Osteoblast (primary cell): ENCODE data around the gene CAPN5. TPM values are rescaled to one million over a fixed set of nuclear protein-coding genes. Genes with fewer than 3 reads are reported as not detected.

Experiments
- DNase-seq: peaks from one replicate; pipeline ENCODE4 v3.0.0; 2011; ENCODE audit warnings: low spot score, mixed read lengths; ENCODE audit not compliant: insufficient read length; ENCODE audit errors: missing footprints
- H2AFZ ChIP-seq: 2 replicates; pipeline ENCODE4 v1.6.0; 2011; ENCODE audit warnings: mild to moderate bottlenecking, low read length
- H3K27ac ChIP-seq: 2 replicates; pipeline ENCODE4 v1.5.1; 2011; ENCODE audit warnings: mild to moderate bottlenecking, low read depth, low read length, moderate library complexity
- H3K27me3 ChIP-seq: 2 replicates; pipeline ENCODE4 v1.6.0; 2012; ENCODE audit warnings: mild to moderate bottlenecking, control low read depth, inconsistent platforms, low read length, moderate library complexity; ENCODE audit not compliant: insufficient read depth
- H3K36me3 ChIP-seq: 2 replicates; pipeline ENCODE4 v1.5.1; 2011; ENCODE audit warnings: mild to moderate bottlenecking, low read length, control low read depth, moderate library complexity; ENCODE audit not compliant: insufficient read depth
- H3K4me1 ChIP-seq: 2 replicates; pipeline ENCODE4 v1.5.1; 2011; ENCODE audit warnings: mild to moderate bottlenecking, low read length, control low read depth, moderate library complexity; ENCODE audit not compliant: insufficient read depth
- H3K4me2 ChIP-seq: 2 replicates; pipeline ENCODE4 v1.6.0; 2011; ENCODE audit warnings: mild to moderate bottlenecking, low read length; ENCODE audit not compliant: insufficient read depth
- H3K4me3 ChIP-seq: fragments of 200-600 bp; sonication (generic); 3 replicates; pipeline ENCODE4 v1.5.1; 2012; ENCODE audit warnings: mild to moderate bottlenecking, low read length, inconsistent platforms; ENCODE audit not compliant: insufficient read depth
- H3K79me2 ChIP-seq: 2 replicates; pipeline ENCODE4 v1.6.0; 2012; ENCODE audit warnings: mild to moderate bottlenecking, low read length, control low read depth, inconsistent platforms; ENCODE audit not compliant: insufficient read depth
- H3K9me3 ChIP-seq: 2 replicates; pipeline ENCODE4 v1.5.1; 2011; ENCODE audit warnings: low read depth, low read length, control low read depth
- H4K20me1 ChIP-seq: 2 replicates; pipeline ENCODE4 v1.6.0; 2012; ENCODE audit warnings: mild to moderate bottlenecking, low read length, control low read depth; ENCODE audit not compliant: insufficient read depth
- CTCF ChIP-seq: IDR thresholded peaks from 2 replicates; pipeline ENCODE4 v1.5.1; 2011; ENCODE audit warnings: mild to moderate bottlenecking, low read depth, low read length, moderate library complexity; ENCODE audit errors: extremely low read depth
- total RNA-seq: library from RNA; depleted of rRNA; stranded (reverse); fragments of >200 nt; gene quantifications from 2 replicates; pipeline ENCODE4 v1.2.3, GENCODE V29; 2012

CAPN5 gene
- total RNA-seq, 1 donor: 6.5 TPM

DNA sequence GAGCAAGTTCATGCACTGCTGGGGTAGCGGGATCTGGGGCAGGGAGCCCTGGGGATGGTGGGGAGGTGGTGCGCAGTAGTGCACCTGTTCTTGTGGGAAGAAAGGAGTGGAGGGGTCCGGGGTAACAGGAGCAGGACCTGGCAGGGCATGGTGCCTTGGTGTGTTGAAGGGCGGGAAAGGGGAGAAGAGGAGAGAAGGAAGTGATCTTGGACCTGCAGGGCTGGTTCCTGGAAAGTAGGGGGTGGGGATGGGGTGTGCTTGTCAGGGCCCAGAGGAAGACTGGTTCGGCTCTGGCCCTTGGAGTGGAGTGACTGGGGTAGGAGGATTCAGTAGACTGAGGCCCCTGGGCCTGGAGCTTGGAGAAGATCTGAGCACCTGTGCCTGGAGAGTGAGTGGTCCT is 10.9 kb upstream of the CAPN5 start:
- Histone ChIP-seq H4K20me1 (no peaks in the 10 kb centered on the region), H3K4me1 (no peaks in the 10 kb centered on the region), H3K79me2 (no peaks in the 10 kb centered on the region), H3K9me3 (no peaks in the 10 kb centered on the region), H3K27ac (no peak overlapping the region), H2AFZ (no peak overlapping the region), H3K4me2 (no peak overlapping the region), H3K4me3 (no peak overlapping the region), H3K36me3 (no peaks in the 10 kb centered on the region), H3K27me3 (peaks cover 10% of the 10 kb centered on the region)
- no peak for TF ChIP-seq CTCF
- no peak for DNase-seq

DNA sequence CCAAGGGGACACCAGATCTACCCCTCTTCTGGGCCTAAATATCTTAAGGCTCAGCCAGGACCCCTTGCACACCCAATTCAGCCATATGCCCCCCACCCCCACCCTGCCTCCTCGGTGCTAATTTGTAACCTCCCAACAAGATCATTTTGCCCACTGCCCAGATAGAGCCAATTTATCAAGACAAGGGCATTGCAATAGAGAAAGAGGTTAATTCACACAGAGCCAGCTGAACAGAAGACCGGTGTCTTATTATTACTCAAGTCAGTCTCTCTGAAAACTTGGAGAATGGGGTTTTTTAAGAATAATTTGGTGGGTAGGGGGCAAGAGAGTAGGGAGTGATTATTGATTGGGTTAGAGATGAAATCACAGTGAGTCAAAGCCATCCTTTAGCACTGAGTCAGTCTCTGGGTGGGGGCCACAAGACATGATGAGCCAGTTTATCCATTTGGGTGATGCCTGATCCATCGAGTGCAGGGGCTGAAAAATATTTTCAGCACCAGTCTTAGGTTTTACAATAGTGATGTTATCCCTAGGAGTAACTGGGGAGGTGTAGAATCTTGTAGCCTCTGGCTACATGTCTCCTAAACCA is 9.9 kb upstream of the CAPN5 start:
- Histone ChIP-seq H3K4me3 (no peak overlapping the region), H3K27ac (no peak overlapping the region), H3K36me3 (no peaks in the 10 kb centered on the region), H2AFZ (no peak overlapping the region), H3K4me2 (no peak overlapping the region), H3K9me3 (no peaks in the 10 kb centered on the region), H4K20me1 (no peaks in the 10 kb centered on the region), H3K4me1 (no peaks in the 10 kb centered on the region), H3K27me3 (peaks cover 10% of the 10 kb centered on the region), H3K79me2 (no peaks in the 10 kb centered on the region)
- TF ChIP-seq CTCF: no peak
- no peak for DNase-seq

DNA sequence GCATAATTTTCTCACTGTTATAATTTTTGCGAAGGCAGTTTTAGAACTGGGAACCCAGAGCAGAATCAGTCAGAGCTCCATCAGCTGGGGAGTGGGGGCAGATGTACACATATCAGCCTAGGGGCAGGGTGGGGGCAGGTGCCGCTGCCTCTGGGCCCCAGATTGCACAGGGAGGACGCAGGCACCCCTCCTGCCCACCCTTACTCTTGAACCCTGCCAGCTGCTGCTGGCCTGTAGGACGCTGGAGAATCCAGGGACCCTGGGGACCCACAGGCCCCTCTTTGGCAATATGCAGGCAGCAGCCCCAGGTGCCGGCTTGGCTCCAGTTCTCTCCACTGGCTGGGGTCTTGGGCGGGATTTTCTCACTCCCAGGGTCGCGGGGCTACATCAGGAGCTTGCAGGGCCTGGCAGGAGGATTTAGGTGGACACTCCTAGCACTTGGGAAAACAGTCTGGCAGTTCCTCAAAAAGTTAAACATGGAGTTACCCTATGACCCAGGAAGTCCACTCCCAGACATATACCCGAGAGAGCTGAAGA is 8.8 kb upstream of the CAPN5 start:
- no peak for DNase-seq
- H2AFZ ChIP-seq: no peak overlapping the region
- H4K20me1 ChIP-seq: no peaks in the 10 kb centered on the region
- H3K36me3 ChIP-seq: no peaks in the 10 kb centered on the region
- TF ChIP-seq CTCF: no peak
- H3K27ac ChIP-seq: no peak overlapping the region
- H3K4me2 ChIP-seq: no peak overlapping the region
- no peaks in the 10 kb centered on the region for H3K79me2 ChIP-seq
- H3K9me3 ChIP-seq: no peaks in the 10 kb centered on the region
- no peak overlapping the region for H3K4me3 ChIP-seq
- no peaks in the 10 kb centered on the region for H3K4me1 ChIP-seq
- peaks cover 10% of the 10 kb centered on the region for H3K27me3 ChIP-seq

DNA sequence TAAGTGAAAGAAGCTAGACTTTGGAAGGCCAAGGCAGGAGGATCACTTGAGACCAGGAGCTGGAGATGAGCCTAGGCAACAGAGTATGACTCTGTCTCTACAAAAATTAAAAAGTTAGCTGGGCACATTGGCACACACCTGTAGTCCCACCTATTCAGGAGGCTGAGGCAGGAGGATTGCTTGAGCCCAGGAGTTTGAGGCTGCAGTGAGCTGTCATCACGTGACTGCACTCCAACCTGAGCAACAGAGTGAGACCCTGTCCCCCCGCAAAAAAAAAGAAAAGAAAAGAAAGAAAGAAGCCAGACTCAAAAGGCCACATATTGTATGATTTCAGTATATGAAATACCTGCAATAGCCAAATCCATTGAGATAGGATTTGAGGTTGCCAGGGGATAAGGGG is 7.9 kb upstream of the CAPN5 start:
- no peak for DNase-seq
- peaks cover 10% of the 10 kb centered on the region for H3K27me3 ChIP-seq
- no peaks in the 10 kb centered on the region for H3K79me2 ChIP-seq
- no peak overlapping the region for H3K4me3 ChIP-seq
- no peaks in the 10 kb centered on the region for H3K4me1 ChIP-seq
- H3K9me3 ChIP-seq: no peaks in the 10 kb centered on the region
- H3K4me2 ChIP-seq: no peak overlapping the region
- no peak overlapping the region for H2AFZ ChIP-seq
- TF ChIP-seq CTCF: no peak
- no peak overlapping the region for H3K27ac ChIP-seq
- H4K20me1 ChIP-seq: no peaks in the 10 kb centered on the region
- H3K36me3 ChIP-seq: no peaks in the 10 kb centered on the region
